Stimulated activated CD8-positive, alpha-beta memory T cell treated with anti-CD3 and anti-CD28 coated beads, Interleukin-2, amount 100 ng/mL, for 1 hour (primary cell): ENCODE results near the gene CALN1.
"Not testable (repeated sequence)": the region's sequence is repeated elsewhere in the genome, so short reads cannot be mapped to it uniquely, and the experiment has no call there.

Experiments
- DNase-seq, 2 donors: peaks; one replicate each; pipeline ENCODE4 v3.0.0-alpha.2; 2020; ENCODE audit warnings: low read depth in 2 of 2

The CALN1 gene

DNA sequence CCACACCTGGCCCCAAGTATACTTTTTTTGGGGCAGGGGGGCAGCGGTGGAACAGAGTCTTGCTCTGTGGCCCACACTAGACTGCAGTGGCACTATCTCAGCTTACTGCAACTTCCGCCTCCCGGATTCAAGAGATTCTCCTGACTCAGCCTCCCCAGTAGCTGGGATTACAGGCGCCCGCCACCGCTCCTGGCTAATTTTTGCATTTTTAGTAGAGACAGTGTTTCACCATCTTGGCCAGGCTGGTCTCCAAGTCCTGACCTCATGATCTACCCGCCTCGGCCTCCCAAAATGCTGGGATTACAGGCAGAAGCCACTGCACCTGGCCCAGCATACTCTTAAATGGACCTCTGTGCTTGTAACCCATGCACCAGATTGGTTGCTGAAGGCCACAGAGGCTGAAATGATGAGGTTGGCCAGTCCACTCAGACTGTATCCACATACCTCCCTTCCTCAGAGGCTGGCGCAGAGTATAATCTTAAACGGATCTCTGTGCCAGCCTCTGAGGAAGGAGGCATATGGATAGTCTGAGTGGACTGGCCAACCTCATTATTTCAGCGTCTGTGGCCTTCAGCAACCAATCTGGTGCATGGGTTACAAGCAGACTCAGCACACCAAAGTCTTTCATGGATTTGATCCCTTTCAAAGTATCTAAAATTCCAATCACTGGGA lies 3.0 kb downstream of the CALN1 start:
- DNase-seq = no peak

GRCh38 chr7:72406820-72407403 lies 5.2 kb downstream of the CALN1 start:
- DNase-seq = no peak

DNA sequence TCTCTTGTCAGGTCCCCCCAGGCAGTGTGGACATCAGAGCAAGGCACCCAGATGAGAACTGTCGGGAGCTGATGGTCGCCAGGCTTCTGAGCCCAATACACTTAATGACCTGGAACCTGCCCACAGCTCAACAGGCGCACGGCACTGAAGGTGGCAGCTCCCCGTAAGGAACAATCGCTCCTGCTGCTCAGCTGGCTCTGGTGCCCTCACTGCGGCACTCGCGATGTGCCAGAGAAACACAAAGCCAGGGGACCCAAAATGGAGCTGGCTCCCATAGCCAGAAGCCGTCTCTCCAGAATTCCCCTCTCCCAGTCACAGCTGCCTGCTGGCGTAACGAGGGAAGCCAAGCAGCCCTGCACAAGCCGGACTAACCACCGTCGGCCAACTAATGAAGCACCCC lies 6.3 kb downstream of the CALN1 start:
- DNase-seq = no peak

DNA sequence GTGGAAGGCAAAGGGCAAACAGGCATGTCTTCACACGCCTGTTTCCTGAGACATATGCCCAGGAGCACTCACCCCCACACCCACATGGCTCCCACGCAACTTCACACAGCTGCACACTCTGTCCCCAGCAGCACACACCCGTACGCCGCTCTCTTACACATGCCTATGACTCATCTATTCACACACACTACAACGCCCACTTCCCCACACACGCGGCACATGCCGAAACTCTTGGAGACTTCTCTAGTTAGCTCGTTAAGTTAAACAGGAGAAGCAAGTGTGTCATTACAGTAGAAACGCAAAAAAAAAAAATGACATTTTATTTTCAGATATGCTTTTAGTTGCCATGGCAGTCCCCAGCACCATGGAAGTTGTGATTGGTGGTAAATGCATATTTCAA lies 6.7 kb downstream of the CALN1 start:
- DNase-seq = no peak

GRCh38 chr7:72404743-72405142 lies 7.4 kb downstream of the CALN1 start:
- no peak for DNase-seq

GRCh38 chr7:72403458-72404076 lies 8.6 kb downstream of the CALN1 start:
- no peak for DNase-seq

- DNase-seq = no peak
These were observed 18.1 kb downstream of the CALN1 start for GRCh38 chr7:72394016-72394415.

DNA sequence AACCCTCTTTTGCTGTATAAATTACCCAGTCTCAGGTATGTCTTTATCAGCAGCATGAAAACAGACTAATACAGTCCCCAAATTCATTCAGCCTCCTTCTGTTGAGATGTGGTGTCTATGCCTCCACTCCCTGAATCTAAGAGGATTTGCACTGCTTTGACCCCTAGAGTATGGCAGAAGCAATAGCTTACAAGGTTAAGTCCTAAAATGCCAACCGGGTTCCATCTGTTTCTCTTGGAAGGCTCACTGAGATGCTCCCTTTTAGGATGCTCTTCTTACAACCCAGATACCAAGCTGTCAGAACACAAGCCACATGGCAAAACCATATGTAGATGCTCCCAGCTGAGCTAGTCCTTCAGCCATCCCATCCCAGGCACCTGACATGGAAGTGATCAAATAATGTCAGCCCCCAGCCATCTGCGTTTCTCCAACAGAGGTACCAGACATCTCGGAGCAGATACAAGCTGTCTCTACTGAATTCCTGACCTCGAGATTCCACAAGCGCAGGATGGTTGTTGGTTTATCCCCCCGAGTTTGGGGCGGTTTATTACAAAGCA lies 20.2 kb downstream of the CALN1 start:
- DNase-seq = no peak

DNA sequence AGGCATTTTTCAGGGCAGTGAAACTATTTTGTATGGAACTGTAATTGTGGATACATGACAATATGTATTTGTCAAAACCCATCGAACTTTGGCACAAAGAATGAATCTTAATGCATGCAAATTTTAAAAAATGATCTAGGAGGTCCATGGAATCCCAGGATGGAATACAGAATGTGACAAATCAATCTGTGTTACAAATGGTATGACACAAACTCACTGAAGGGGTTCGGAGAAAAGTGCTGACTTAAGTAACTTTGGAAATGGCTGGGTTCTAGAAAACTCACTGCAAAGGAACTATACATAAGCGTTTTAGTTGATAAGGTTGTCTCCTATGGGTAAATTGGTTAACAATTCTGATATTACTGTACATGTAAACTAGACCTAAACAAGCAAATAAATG lies 26.0 kb downstream of the CALN1 start:
- no peak for DNase-seq

DNA sequence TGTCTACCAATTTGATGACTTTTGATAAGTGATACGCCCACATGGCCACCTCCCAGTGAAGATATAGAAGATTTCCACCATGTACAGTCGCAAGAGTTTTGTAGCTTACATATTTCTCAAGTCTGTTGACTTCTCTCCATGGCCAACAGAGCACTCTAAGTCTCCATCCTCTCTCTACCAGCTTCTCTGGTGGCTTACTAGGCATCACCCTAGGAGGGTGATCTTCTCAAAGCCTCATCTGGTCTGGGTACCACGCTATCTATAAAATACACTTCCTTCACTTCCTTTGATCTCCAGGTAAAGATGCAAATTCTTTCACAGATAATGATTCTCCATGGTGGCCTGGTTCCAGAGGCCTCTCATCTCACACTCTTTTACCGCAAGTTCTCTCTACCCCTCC lies 49.9 kb downstream of the CALN1 start:
- no peak for DNase-seq

DNA sequence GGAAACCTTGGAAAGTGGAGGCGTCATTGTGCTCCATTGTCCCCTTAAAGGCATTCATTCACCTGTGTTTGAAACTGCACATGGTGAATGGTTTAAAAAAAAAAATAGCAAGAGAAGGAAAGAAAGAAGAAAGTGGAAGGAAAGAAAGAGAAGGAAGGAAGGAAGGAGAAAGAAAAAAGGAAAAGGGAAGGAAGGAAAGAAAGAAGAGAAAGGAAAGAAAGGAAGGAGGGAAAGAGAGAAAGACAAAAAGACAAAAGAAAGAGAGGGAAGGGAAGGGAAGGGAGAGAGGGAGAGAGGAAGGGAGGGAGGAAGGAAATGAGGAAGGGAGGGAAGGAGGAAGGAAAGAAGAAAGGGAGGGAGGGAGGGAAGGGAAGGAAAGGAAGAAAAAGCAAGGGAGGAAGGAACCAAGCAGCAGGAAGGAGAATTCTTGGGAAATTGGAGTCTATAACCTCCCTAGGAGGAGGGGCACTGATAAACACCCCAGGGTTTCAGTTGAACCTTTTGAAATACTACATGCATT lies 66.9 kb downstream of the CALN1 start:
- no peak for DNase-seq

- no peak for DNase-seq
These were observed 68.1 kb downstream of the CALN1 start for GRCh38 chr7:72343991-72344390.

- not testable (repeated sequence) for DNase-seq
These were observed 68.8 kb downstream of the CALN1 start for GRCh38 chr7:72343354-72343753.

DNA sequence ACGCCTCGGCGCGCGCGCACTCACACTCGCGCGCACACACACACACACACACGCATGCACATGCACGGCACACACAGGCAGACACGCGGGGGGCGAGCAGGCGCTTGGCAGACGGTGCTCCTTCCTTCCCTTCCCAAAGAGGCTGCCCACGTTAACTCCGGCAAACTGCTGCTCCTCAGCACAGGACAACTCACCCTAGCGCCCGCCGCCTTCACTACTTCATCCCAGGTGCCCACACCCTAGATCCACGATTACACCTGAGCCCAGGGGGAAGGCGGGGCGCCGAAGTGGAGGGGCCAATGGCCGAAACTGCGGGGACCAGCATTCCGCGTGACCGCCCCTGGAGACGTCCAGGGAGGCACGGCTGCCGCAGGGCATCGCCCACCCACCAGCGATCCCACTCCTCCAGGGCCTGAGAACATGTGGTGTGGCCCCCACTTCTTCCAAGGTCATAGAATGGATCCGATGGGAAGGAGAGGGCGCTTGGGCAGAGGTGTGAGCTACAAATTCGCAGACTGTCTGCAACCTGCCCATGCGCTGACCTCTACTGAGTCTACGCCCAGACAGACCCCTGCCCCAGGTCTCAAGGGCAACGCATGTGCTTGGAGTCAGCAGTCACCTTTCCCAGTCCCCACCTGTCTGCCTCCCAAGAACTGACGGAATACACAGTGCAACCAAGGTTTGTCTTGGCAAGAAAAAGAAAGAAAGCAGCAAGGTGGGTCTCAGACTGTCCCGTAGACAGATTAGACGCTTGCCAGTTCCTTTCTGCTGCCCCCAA lies 74.6 kb downstream of the CALN1 start:
- DNase-seq = no peak

DNA sequence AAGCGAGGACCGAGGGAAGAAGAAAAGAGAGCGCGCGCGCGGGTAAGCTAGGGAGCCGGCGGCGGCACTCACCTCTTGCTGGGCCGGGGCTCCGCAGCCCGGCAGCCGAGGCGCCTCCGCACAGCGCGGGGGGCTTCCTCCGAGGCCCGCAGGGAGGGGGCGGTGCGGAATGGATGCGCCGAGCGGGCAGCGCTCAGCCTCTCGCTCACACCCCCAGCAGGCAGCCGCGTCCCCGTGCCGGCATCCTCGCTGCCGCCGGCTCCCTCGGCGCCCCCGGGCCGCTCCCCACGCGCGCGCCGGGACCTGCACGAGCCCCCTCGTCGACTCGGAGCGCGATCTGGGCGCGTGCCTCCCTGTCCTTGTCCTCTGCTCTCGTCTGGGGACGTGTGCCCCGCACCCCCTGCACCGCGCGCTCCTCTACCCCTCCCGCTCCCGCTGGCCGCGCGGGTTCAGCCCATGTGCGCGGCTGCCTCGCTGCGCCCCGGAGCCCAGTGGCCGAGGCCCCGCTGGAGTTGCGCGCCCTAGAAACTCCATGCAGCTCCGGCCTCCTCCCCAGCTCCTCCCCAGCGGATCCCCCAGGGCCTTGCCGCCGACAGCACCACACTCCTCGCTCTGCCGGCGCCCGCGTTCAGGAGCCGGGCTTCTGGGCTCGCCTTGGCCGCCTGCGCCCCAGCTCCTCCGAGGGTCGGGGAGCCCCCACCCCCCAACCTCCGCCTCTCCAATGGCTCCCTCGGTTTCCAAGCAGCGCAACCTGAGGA lies 75.3 kb downstream of the CALN1 start:
- no peak for DNase-seq

GRCh38 chr7:72336382-72336631 lies 75.8 kb downstream of the CALN1 start:
- no peak for DNase-seq

DNA sequence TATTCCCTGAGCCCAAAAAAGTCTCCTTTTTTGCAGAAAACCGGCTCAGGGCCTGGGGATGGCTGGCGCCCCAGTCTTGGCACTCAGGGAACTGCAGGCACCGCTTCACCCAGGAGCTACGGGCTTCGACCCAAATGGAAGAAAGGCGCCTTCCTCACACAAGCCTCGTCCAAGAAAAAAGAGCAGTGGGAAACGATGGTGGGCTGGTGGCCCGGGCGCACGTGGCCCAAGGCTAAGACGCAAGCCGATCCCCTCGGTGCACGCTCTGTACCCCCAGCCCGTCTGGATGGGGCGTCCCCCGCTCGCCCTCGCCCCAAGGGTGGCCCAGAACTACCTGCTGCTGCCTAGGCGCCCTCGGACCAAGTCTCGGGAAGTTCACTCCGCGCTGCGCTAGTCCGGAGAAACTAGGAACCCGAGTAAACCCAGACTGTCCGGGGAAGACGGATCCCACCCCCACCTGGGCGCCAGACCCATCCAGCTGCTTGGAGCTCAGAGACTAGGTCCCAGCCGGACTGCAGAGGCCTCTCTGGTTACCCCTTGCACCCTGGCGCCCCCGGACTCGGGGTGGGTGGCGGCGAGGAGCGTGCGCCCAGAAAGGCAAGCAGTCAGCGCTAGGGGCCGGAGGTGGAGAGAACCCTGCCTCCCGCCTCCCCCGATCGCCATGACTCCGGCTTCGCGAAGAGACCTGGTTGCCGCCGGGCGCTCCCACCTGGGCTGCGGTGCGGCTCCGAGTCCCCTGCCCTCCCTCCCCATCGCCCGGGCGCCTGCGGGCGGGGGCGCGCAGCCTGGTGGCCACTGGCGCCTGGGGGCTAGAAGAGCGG lies 76.4 kb downstream of the CALN1 start:
- DNase-seq = no peak

GRCh38 chr7:72334698-72335097 lies 77.4 kb downstream of the CALN1 start:
- no peak for DNase-seq

DNA sequence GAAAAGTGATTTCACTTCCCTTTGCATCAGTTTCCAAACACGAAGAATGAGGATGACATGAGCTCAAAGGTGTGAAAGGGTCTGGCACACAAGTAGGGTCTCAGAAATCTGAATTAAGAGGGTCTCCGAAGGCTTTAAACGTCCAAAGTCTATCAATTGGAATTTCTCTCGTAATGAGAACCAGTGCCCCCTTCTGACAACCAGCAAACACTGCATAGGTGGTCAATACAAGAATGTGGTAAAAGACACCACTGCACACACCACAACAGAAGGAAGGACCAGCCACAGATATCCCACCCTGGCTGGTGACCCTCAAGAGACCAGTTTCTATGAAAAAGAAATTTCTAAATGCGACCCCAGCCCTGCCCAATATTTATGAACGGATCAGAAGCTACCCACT lies 78.1 kb downstream of the CALN1 start:
- no peak for DNase-seq

- no peak for DNase-seq
These were observed 85.3 kb downstream of the CALN1 start for GRCh38 chr7:72326811-72327210.

DNA sequence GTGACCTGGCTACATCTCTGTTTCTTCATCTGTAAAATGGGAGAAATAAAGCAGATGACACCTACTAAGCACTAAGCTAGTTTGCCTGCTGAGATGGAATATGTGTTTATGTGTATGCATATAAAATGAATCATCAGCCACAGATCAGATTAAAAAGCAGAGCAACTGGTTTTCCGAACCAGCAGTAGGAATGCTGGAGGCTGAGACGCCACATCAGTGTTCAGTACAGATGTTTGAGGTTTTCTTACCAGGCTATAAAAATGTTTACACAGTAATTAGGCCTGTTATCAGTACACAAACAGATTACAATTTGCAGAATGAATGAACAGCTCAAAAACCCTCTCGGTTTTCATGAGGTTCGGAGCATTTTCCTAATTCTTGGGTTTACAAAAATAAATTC lies 85.8 kb downstream of the CALN1 start:
- DNase-seq = no peak
